Vagina (tissue), 2 donors: ENCODE data around the gene SCAND1.

Source experiments
- CTCF ChIP-seq, 3 experiments: fragments of 450-650 bp in 2 of 3; fragments of 200-600 bp in 1 of 3; sonication (generic) in 1 of 3; IDR thresholded peaks; one replicate each; pipeline ENCODE4 v1.5.1; 2017 to 2019; ENCODE audit warnings: antibody characterized with exemption in 3 of 3, mild to moderate bottlenecking in 2 of 3, moderate library complexity in 2 of 3
- POLR2A ChIP-seq, 2 donors: fragments of 450-650 bp; IDR thresholded peaks; one replicate each; pipeline ENCODE4 v1.6.1; 2017; ENCODE audit warnings: antibody characterized with exemption in 2 of 2, mild to moderate bottlenecking in 2 of 2, moderate library complexity in 2 of 2

- no peak for TF ChIP-seq POLR2A (IDR thresholded peaks at IDR 0.05)
- no peak for TF ChIP-seq CTCF (IDR thresholded peaks at IDR 0.05)
Observed at GRCh38 chr20:35909796-35910195, 44.5 kb downstream of the SCAND1 start.
